ENCODE data around the gene SRXN1.

Gene SRXN1

GRCh38 chr20:602111-602970 is 50.7 kb downstream of the SRXN1 start:
- no peak for DNase-seq

- DNase-seq, result no peak
Measured at GRCh38 chr20:600736-601135, 52.3 kb downstream of the SRXN1 start.

DNA sequence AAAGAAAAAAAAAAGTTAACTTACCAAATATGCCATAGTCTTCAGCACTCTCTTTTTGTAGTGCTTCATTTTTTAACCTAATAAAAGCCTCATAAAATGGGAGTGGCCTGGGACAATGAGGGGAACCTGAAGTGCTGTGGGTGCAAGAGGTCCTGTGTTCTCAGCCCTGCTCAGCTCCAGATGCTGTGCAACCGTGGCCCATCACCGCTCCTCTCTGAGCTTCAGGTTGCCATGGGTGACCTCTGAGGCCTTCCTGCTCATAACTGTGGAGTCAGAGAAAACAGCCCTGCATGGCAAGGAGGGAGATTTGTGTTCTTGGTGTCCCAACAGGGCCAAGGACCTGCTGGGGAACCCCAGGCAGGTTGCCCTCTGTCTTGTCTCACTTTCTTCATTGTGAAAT is 52.9 kb downstream of the SRXN1 start:
- DNase-seq, result no peak

- DNase-seq, result no peak
Measured at GRCh38 chr20:598133-598850, 54.7 kb downstream of the SRXN1 start.

- DNase-seq, result no peak
Measured at GRCh38 chr20:597560-597959, 55.4 kb downstream of the SRXN1 start.
